Osteoblast (primary cell): ENCODE data around the gene FCF1. TPM values are rescaled to one million over a fixed set of nuclear protein-coding genes. Genes with fewer than 3 reads are reported as not detected.

ENCODE experiments used
- DNase-seq: peaks from one replicate; pipeline ENCODE4 v3.0.0; 2011; ENCODE audit warnings: low spot score, mixed read lengths; ENCODE audit not compliant: insufficient read length; ENCODE audit errors: missing footprints
- H2AFZ ChIP-seq: 2 replicates; pipeline ENCODE4 v1.6.0; 2011; ENCODE audit warnings: mild to moderate bottlenecking, low read length
- H3K27ac ChIP-seq: 2 replicates; pipeline ENCODE4 v1.5.1; 2011; ENCODE audit warnings: mild to moderate bottlenecking, low read depth, low read length, moderate library complexity
- H3K27me3 ChIP-seq: 2 replicates; pipeline ENCODE4 v1.6.0; 2012; ENCODE audit warnings: mild to moderate bottlenecking, control low read depth, inconsistent platforms, low read length, moderate library complexity; ENCODE audit not compliant: insufficient read depth
- H3K36me3 ChIP-seq: 2 replicates; pipeline ENCODE4 v1.5.1; 2011; ENCODE audit warnings: mild to moderate bottlenecking, low read length, control low read depth, moderate library complexity; ENCODE audit not compliant: insufficient read depth
- H3K4me1 ChIP-seq: 2 replicates; pipeline ENCODE4 v1.5.1; 2011; ENCODE audit warnings: mild to moderate bottlenecking, low read length, control low read depth, moderate library complexity; ENCODE audit not compliant: insufficient read depth
- H3K4me2 ChIP-seq: 2 replicates; pipeline ENCODE4 v1.6.0; 2011; ENCODE audit warnings: mild to moderate bottlenecking, low read length; ENCODE audit not compliant: insufficient read depth
- H3K4me3 ChIP-seq: fragments of 200-600 bp; sonication (generic); 3 replicates; pipeline ENCODE4 v1.5.1; 2012; ENCODE audit warnings: mild to moderate bottlenecking, low read length, inconsistent platforms; ENCODE audit not compliant: insufficient read depth
- H3K79me2 ChIP-seq: 2 replicates; pipeline ENCODE4 v1.6.0; 2012; ENCODE audit warnings: mild to moderate bottlenecking, low read length, control low read depth, inconsistent platforms; ENCODE audit not compliant: insufficient read depth
- H3K9me3 ChIP-seq: 2 replicates; pipeline ENCODE4 v1.5.1; 2011; ENCODE audit warnings: low read depth, low read length, control low read depth
- H4K20me1 ChIP-seq: 2 replicates; pipeline ENCODE4 v1.6.0; 2012; ENCODE audit warnings: mild to moderate bottlenecking, low read length, control low read depth; ENCODE audit not compliant: insufficient read depth
- CTCF ChIP-seq: IDR thresholded peaks from 2 replicates; pipeline ENCODE4 v1.5.1; 2011; ENCODE audit warnings: mild to moderate bottlenecking, low read depth, low read length, moderate library complexity; ENCODE audit errors: extremely low read depth
- small RNA-seq: library from RNA; depleted of rRNA; stranded (forward); fragments of <200 nt; gene quantifications from one replicate; pipeline ENCODE3, GENCODE V24; 2012
- total RNA-seq: library from RNA; depleted of rRNA; stranded (reverse); fragments of >200 nt; gene quantifications from 2 replicates; pipeline ENCODE4 v1.2.3, GENCODE V29; 2012

FCF1 gene
- total RNA-seq, 1 donor, result 35.1 TPM

DNA sequence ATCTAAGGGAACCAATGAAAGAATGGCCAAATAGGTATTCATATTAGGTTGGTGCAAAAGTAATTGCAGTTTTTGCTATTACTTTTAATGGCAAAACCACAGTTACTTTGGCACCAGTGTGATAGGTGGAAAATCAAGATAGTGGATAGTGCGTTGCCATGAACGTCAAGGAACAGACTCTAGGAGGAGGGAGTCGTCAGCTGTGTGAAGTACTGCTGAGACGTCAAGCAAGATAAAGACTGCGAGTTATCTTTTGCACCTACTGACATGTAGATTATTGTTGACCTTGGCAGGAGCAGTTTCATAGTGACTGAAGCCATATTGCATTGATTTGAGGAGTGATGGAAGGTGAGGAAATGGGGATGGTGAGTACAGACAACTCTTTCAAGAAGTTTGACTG lies 58.5 kb downstream of the FCF1 start:
- Histone ChIP-seq H3K4me3 (no peak overlapping the region), H3K27me3 (no peaks in the 10 kb centered on the region), H3K4me1 (no peaks in the 10 kb centered on the region), H2AFZ (no peak overlapping the region), H3K9me3 (no peaks in the 10 kb centered on the region), H3K27ac (no peak overlapping the region), H4K20me1 (peaks cover 49% of the 10 kb centered on the region), H3K36me3 (peaks cover 5% of the 10 kb centered on the region), H3K4me2 (no peak overlapping the region), H3K79me2 (peaks cover 85% of the 10 kb centered on the region)
- no peak for TF ChIP-seq CTCF
- no peak for DNase-seq

- H3K36me3 ChIP-seq, result peaks cover 41% of the 10 kb centered on the region
- no peak for DNase-seq
- H3K4me2 ChIP-seq, result no peak overlapping the region
- H3K79me2 ChIP-seq, result peaks cover 59% of the 10 kb centered on the region
- H3K4me1 ChIP-seq, result no peaks in the 10 kb centered on the region
- no peak overlapping the region for H3K4me3 ChIP-seq
- no peaks in the 10 kb centered on the region for H3K9me3 ChIP-seq
- H4K20me1 ChIP-seq, result no peaks in the 10 kb centered on the region
- H2AFZ ChIP-seq, result no peak overlapping the region
- H3K27ac ChIP-seq, result no peak overlapping the region
- TF ChIP-seq CTCF, result no peak
- no peaks in the 10 kb centered on the region for H3K27me3 ChIP-seq
These were observed 71.7 kb downstream of the FCF1 start for GRCh38 chr14:74784634-74785033.

GRCh38 chr14:74785056-74785613 lies 72.2 kb downstream of the FCF1 start:
- H3K27ac ChIP-seq, result no peak overlapping the region
- no peaks in the 10 kb centered on the region for H4K20me1 ChIP-seq
- no peak overlapping the region for H2AFZ ChIP-seq
- DNase-seq, result no peak
- H3K27me3 ChIP-seq, result no peaks in the 10 kb centered on the region
- peaks cover 64% of the 10 kb centered on the region for H3K79me2 ChIP-seq
- TF ChIP-seq CTCF, result no peak
- H3K4me2 ChIP-seq, result no peak overlapping the region
- H3K4me1 ChIP-seq, result no peaks in the 10 kb centered on the region
- no peaks in the 10 kb centered on the region for H3K9me3 ChIP-seq
- H3K4me3 ChIP-seq, result no peak overlapping the region
- H3K36me3 ChIP-seq, result peaks cover 38% of the 10 kb centered on the region

DNA sequence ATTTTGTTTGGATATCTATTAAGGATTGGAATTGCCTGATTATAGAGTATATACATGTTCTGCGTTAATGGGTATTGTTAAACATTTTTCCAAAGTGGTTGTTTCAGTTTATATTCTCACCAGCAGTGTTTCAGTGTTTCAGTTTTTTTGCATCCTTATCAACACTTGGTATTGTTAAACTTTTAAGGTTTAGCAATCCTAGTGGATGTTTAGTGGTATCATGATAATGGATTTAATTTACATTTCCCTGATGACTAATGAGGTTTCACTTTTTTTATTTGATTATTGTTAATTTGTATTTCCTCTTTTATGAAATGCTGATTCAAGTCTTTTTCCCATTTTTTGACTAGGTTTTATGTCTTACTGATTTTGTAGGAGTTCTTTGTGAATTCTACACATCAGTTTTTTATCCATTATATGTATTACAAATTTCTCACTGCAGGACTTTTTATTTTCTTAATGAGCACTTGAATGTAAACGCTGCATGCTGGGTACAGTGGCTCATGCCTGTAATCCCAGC lies 73.9 kb downstream of the FCF1 start:
- peaks cover 3% of the 10 kb centered on the region for H4K20me1 ChIP-seq
- peaks cover 24% of the 10 kb centered on the region for H3K36me3 ChIP-seq
- H3K4me1 ChIP-seq, result no peaks in the 10 kb centered on the region
- no peak overlapping the region for H3K27ac ChIP-seq
- no peaks in the 10 kb centered on the region for H3K9me3 ChIP-seq
- no peak overlapping the region for H3K4me3 ChIP-seq
- H3K79me2 ChIP-seq, result peaks cover 73% of the 10 kb centered on the region
- DNase-seq, result no peak
- no peak overlapping the region for H3K4me2 ChIP-seq
- H2AFZ ChIP-seq, result no peak overlapping the region
- TF ChIP-seq CTCF, result no peak
- no peaks in the 10 kb centered on the region for H3K27me3 ChIP-seq

Small RNA genes lying within 50 kb of the gene (small RNA-seq; reads per million reads assigned to genes)
- not detected for gene RF00409

Other genes starting within 250 kb of the FCF1 start
- gene NPC2, start 219.8 kb upstream of the FCF1 start, total RNA-seq, result 266 and 291 TPM in 2 replicates
- gene ISCA2, start 219.4 kb upstream of the FCF1 start, total RNA-seq, result 8.7 and 18.6 TPM in 2 replicates
- gene LTBP2, start 100.9 kb upstream of the FCF1 start, total RNA-seq, result 493 and 546 TPM in 2 replicates
- gene AREL1, start 64 bp upstream of the FCF1 start, total RNA-seq, result 27.9 and 29.2 TPM in 2 replicates
- gene YLPM1, start 50.2 kb downstream of the FCF1 start, total RNA-seq, result 39.8 and 41.5 TPM in 2 replicates
- gene PROX2, start 163.0 kb downstream of the FCF1 start, total RNA-seq, result not detected in 2 replicates
- gene DLST, start 168.8 kb downstream of the FCF1 start, total RNA-seq, result 69.8 and 72.5 TPM in 2 replicates
- gene RPS6KL1, start 210.1 kb downstream of the FCF1 start, total RNA-seq, result 0.29 and 0.36 TPM in 2 replicates
- gene PGF, start 242.5 kb downstream of the FCF1 start, total RNA-seq, result 16.3 and 24.5 TPM in 2 replicates